Measurements from ENCODE around the gene TMEM87B.

GRCh38 chr2:112020561-112020960 lies 34.5 kb upstream of the TMEM87B start:
- no peak for TF ChIP-seq CTCF (IDR thresholded peaks at IDR 0.05)
- TF ChIP-seq POLR2A (IDR thresholded peaks at IDR 0.05), result no peak
- TF ChIP-seq EP300 (IDR thresholded peaks at IDR 0.05), result no peak
- TF ChIP-seq POLR2AphosphoS5 (IDR thresholded peaks at IDR 0.05), result no peak

All from suprapubic skin (tissue), 4 donors.